ENCODE results near the gene TTC29.
"Not testable (repeated sequence)": the region's sequence is repeated elsewhere in the genome, so short reads cannot be mapped to it uniquely, and the experiment has no call there.

Gene TTC29

GRCh38 chr4:146793727-146794126 is 151.9 kb downstream of the TTC29 start:
- no peak overlapping the region for H3K27ac ChIP-seq (ENCODE audit: low read length)
- no peak overlapping the region for H3K4me3 ChIP-seq (ENCODE audit: low read length)
- H3K4me1 ChIP-seq (ENCODE audit: insufficient read depth, low read length), result no peaks in the 10 kb centered on the region
- H3K27me3 ChIP-seq (ENCODE audit: insufficient read depth, low read length), result no peaks in the 10 kb centered on the region
- H3K9ac ChIP-seq (ENCODE audit: low read depth, low read length), result no peak overlapping the region
- no peaks in the 10 kb centered on the region for H3K9me3 ChIP-seq (ENCODE audit: insufficient read depth, low read depth, low read length)
- H3K36me3 ChIP-seq (ENCODE audit: insufficient read depth, low read depth, low read length), result no peaks in the 10 kb centered on the region

GRCh38 chr4:146791439-146791838 is 154.2 kb downstream of the TTC29 start:
- Histone ChIP-seq H3K4me1 (ENCODE audit: insufficient read depth, low read length) (peaks cover 3% of the 10 kb centered on the region; the same call in 1 of the 2 replicates), H3K36me3 (ENCODE audit: insufficient read depth, low read depth, low read length) (no peaks in the 10 kb centered on the region), H3K27me3 (ENCODE audit: insufficient read depth, low read length) (no peaks in the 10 kb centered on the region), H3K27ac (ENCODE audit: low read length) (no peak overlapping the region), H3K9ac (ENCODE audit: low read depth, low read length) (no peak overlapping the region), H3K4me3 (ENCODE audit: low read length) (no peak overlapping the region), H3K9me3 (ENCODE audit: insufficient read depth, low read depth, low read length) (no peaks in the 10 kb centered on the region)

GRCh38 chr4:146790515-146790914 is 155.1 kb downstream of the TTC29 start:
- H3K36me3 ChIP-seq (ENCODE audit: insufficient read depth, low read depth, low read length), result no peaks in the 10 kb centered on the region
- no peak overlapping the region for H3K4me3 ChIP-seq (ENCODE audit: low read length)
- H3K27me3 ChIP-seq (ENCODE audit: insufficient read depth, low read length), result no peaks in the 10 kb centered on the region
- H3K27ac ChIP-seq (ENCODE audit: low read length), result no peak overlapping the region
- H3K4me1 ChIP-seq (ENCODE audit: insufficient read depth, low read length), result peaks cover 3% of the 10 kb centered on the region; the same call in 1 of the 2 replicates
- H3K9ac ChIP-seq (ENCODE audit: low read depth, low read length), result no peak overlapping the region
- no peaks in the 10 kb centered on the region for H3K9me3 ChIP-seq (ENCODE audit: insufficient read depth, low read depth, low read length)

DNA sequence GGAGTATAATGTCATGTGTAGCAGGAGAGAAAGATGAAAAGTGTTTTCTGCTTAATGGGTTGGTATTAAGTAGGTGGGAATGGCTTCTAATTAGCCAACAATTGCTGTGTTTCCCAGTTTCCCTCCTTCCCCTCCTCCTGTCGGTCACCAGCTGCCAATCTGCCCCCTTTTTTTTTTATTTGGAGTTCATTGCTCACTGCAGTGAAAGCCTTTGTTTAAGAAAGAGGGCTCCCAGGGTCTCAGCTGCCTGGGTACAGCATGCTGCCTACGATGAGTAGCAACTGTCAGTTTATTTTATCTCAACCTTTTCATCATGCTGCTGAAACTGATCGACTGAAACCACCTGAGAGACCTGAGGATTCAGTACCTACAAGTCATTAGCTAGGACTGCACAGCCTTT is 157.9 kb downstream of the TTC29 start:
- no peaks in the 10 kb centered on the region for H3K27me3 ChIP-seq (ENCODE audit: insufficient read depth, low read length)
- H3K9me3 ChIP-seq (ENCODE audit: insufficient read depth, low read depth, low read length), result no peaks in the 10 kb centered on the region
- peaks cover 3% of the 10 kb centered on the region; the same call in 1 of the 2 replicates for H3K4me1 ChIP-seq (ENCODE audit: insufficient read depth, low read length)
- H3K36me3 ChIP-seq (ENCODE audit: insufficient read depth, low read depth, low read length), result no peaks in the 10 kb centered on the region
- no peak overlapping the region for H3K9ac ChIP-seq (ENCODE audit: low read depth, low read length)
- H3K4me3 ChIP-seq (ENCODE audit: low read length), result no peak overlapping the region
- H3K27ac ChIP-seq (ENCODE audit: low read length), result no peak overlapping the region

DNA sequence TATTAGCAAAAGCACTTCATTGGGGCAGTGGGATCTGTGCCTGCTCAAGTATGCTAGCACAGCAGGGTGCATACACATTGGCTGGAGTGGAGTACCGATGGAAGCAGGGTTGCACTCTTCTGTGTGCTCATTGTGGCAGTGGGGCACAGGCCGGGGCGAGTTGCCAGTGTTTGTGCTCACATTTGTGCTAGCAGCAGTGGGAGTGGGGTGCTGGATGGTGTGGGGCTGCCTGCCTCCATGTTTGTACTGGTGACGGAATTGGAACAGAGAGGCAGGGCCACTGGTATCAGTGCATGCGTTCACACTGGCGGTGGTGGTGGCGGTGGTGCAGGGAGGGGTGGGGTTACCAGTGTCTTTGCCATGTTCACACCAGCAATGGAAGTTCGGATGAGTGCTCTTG is 169.0 kb downstream of the TTC29 start:
- H3K9me3 ChIP-seq (ENCODE audit: insufficient read depth, low read depth, low read length), result no peaks in the 10 kb centered on the region
- no peak overlapping the region for H3K9ac ChIP-seq (ENCODE audit: low read depth, low read length)
- H3K36me3 ChIP-seq (ENCODE audit: insufficient read depth, low read depth, low read length), result no peaks in the 10 kb centered on the region

DNA sequence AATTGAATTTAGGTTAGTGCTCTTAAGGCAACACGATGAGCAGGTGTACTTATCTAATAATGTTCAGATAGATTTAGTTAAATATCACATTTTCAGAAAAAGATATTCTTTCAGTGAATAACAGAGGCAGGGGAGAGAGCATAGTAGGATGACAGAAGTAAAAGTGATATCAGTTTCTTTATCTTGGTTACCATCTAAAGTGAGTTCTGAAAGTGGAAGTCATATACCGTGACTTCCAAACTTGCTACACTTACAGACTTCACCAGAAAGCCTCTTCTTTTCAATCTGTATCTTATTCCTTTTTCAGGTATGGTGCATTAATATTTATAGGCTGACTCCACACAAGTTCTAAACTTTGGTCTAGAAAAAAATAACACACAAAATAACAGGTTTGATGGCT is 182.1 kb downstream of the TTC29 start:
- Histone ChIP-seq H3K9me3 (ENCODE audit: insufficient read depth, low read depth, low read length) (no peaks in the 10 kb centered on the region), H3K27ac (ENCODE audit: low read length) (no peak overlapping the region), H3K9ac (ENCODE audit: low read depth, low read length) (no peak overlapping the region), H3K4me3 (ENCODE audit: low read length) (no peak overlapping the region), H3K27me3 (ENCODE audit: insufficient read depth, low read length) (no peaks in the 10 kb centered on the region), H3K36me3 (ENCODE audit: insufficient read depth, low read depth, low read length) (no peaks in the 10 kb centered on the region), H3K4me1 (ENCODE audit: insufficient read depth, low read length) (no peaks in the 10 kb centered on the region)

More for the DNA sequence above, 169.0 kb downstream of the TTC29 start:
- Histone ChIP-seq H3K27ac (ENCODE audit: low read length) (no peak overlapping the region), H3K27me3 (ENCODE audit: insufficient read depth, low read length) (no peaks in the 10 kb centered on the region), H3K4me1 (ENCODE audit: insufficient read depth, low read length) (no peaks in the 10 kb centered on the region), H3K4me3 (ENCODE audit: low read length) (no peak overlapping the region)

- no peak overlapping the region for H3K4me3 ChIP-seq (ENCODE audit: low read length)
- no peaks in the 10 kb centered on the region for H3K27me3 ChIP-seq (ENCODE audit: insufficient read depth, low read length)
- H3K27ac ChIP-seq (ENCODE audit: low read length), result no peak overlapping the region
- no peaks in the 10 kb centered on the region for H3K4me1 ChIP-seq (ENCODE audit: insufficient read depth, low read length)
- no peak overlapping the region for H3K9ac ChIP-seq (ENCODE audit: low read depth, low read length)
- H3K9me3 ChIP-seq (ENCODE audit: insufficient read depth, low read depth, low read length), result no peaks in the 10 kb centered on the region
- H3K36me3 ChIP-seq (ENCODE audit: insufficient read depth, low read depth, low read length), result no peaks in the 10 kb centered on the region
Measured at GRCh38 chr4:146762016-146762415, 183.6 kb downstream of the TTC29 start.

- H3K9me3 ChIP-seq (ENCODE audit: insufficient read depth, low read depth, low read length), result no peaks in the 10 kb centered on the region
- no peaks in the 10 kb centered on the region for H3K27me3 ChIP-seq (ENCODE audit: insufficient read depth, low read length)
- H3K4me3 ChIP-seq (ENCODE audit: low read length), result no peak overlapping the region
- H3K27ac ChIP-seq (ENCODE audit: low read length), result no peak overlapping the region
- no peaks in the 10 kb centered on the region for H3K36me3 ChIP-seq (ENCODE audit: insufficient read depth, low read depth, low read length)
- H3K4me1 ChIP-seq (ENCODE audit: insufficient read depth, low read length), result no peaks in the 10 kb centered on the region
- no peak overlapping the region for H3K9ac ChIP-seq (ENCODE audit: low read depth, low read length)
Measured at GRCh38 chr4:146742416-146742815, 203.2 kb downstream of the TTC29 start.

DNA sequence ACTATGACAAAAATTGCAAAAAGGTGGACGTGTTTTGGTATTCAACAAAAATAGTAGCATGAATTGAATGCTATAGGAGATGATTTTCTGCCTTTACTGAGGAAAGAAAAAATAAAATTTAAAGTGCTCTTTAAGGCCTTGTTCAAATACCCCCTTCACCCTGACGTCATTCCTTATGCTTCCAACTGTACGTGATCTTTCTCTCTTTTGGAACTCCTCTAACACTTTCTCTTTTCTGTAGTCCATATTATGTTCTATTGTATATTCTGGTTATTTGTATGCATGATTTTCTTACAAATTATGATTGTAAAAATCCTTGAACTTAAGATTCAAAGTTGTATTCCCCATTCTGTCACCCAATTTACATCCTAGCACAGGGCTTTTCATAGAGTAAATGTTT is 206.5 kb downstream of the TTC29 start:
- no peaks in the 10 kb centered on the region for H3K4me1 ChIP-seq (ENCODE audit: insufficient read depth, low read length)
- H3K36me3 ChIP-seq (ENCODE audit: insufficient read depth, low read depth, low read length), result no peaks in the 10 kb centered on the region
- H3K27me3 ChIP-seq (ENCODE audit: insufficient read depth, low read length), result no peaks in the 10 kb centered on the region
- H3K9me3 ChIP-seq (ENCODE audit: insufficient read depth, low read depth, low read length), result no peaks in the 10 kb centered on the region
- no peak overlapping the region for H3K9ac ChIP-seq (ENCODE audit: low read depth, low read length)
- no peak overlapping the region for H3K27ac ChIP-seq (ENCODE audit: low read length)
- no peak overlapping the region for H3K4me3 ChIP-seq (ENCODE audit: low read length)

DNA sequence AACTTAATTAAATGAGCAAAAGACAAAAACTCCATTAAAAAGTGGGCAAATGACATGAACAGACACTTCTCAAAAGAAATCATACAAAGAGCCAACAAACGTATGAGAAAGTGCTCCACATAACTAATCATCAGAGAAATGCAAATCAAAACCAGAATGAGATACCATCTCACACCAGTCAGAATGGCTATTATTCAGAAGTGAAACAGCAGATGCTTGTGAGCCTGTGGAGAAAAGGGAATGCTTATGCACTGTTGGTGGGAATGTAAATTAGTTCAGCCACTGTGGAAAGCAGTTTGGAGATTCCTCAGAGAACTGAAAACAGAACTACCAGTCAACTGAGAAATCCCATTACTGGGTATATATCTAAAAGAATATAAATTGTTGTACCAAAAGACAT is 222.1 kb downstream of the TTC29 start:
- not testable (repeated sequence) for H3K4me3 ChIP-seq (ENCODE audit: low read length); H3K36me3 ChIP-seq (ENCODE audit: insufficient read depth, low read depth, low read length); H3K4me1 ChIP-seq (ENCODE audit: insufficient read depth, low read length); H3K27me3 ChIP-seq (ENCODE audit: insufficient read depth, low read length); H3K9ac ChIP-seq (ENCODE audit: low read depth, low read length); H3K9me3 ChIP-seq (ENCODE audit: insufficient read depth, low read depth, low read length); H3K27ac ChIP-seq (ENCODE audit: low read length)

DNA sequence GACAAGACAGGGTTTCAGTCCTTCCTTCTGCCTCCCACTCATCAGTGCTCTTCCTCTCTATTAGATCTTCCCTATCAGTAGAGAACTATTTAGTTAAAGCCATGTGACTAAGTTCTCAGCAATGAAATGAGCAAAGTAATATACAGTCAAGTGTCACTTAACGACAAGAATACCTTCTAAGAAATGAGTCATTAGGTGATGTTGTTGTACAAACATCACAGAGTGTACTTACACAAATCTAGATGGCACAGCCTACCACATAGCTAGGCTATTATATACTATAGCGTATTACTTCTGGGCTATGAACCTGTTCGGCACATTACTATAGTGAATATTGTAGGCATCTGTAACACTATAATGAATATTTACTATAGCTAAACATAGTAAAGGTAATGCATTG is 235.7 kb downstream of the TTC29 start:
- no peak overlapping the region for H3K9ac ChIP-seq (ENCODE audit: low read depth, low read length)
- no peaks in the 10 kb centered on the region for H3K27me3 ChIP-seq (ENCODE audit: insufficient read depth, low read length)
- no peaks in the 10 kb centered on the region for H3K4me1 ChIP-seq (ENCODE audit: insufficient read depth, low read length)
- no peaks in the 10 kb centered on the region for H3K36me3 ChIP-seq (ENCODE audit: insufficient read depth, low read depth, low read length)
- H3K9me3 ChIP-seq (ENCODE audit: insufficient read depth, low read depth, low read length), result no peaks in the 10 kb centered on the region
- no peak overlapping the region for H3K27ac ChIP-seq (ENCODE audit: low read length)
- no peak overlapping the region for H3K4me3 ChIP-seq (ENCODE audit: low read length)

DNA sequence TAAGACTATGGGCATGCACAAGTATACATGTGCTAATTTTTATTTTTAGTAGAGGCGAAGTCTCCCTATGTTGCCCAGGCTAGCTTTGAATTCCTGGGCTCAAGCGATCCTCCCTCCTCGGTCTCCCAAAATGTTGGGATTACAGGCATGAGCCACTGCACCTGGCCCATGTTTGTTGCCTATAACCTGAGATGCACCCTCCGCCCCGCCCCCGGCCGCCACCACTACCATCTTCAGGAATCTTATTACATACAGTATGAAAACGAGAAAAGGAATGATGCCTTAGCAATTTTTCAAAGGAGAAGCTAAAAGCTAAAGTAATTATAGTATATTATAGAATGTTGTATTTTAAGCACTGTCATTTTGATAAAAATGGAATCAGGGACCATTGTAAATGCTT is 245.8 kb downstream of the TTC29 start:
- H3K4me3 ChIP-seq (ENCODE audit: low read length), result no peak overlapping the region

More for the DNA sequence above, 245.8 kb downstream of the TTC29 start:
- no peak overlapping the region for H3K27ac ChIP-seq (ENCODE audit: low read length)
- H3K4me1 ChIP-seq (ENCODE audit: insufficient read depth, low read length), result no peaks in the 10 kb centered on the region
- H3K9ac ChIP-seq (ENCODE audit: low read depth, low read length), result no peak overlapping the region
- no peaks in the 10 kb centered on the region for H3K9me3 ChIP-seq (ENCODE audit: insufficient read depth, low read depth, low read length)
- H3K27me3 ChIP-seq (ENCODE audit: insufficient read depth, low read length), result no peaks in the 10 kb centered on the region
- H3K36me3 ChIP-seq (ENCODE audit: insufficient read depth, low read depth, low read length), result no peaks in the 10 kb centered on the region
